ENCODE data around the gene WDFY4. TPM values are rescaled to one million over a fixed set of nuclear protein-coding genes. Genes with fewer than 3 reads are reported as not detected.
"Not testable (repeated sequence)": the region's sequence is repeated elsewhere in the genome, so short reads cannot be mapped to it uniquely, and the experiment has no call there.

WDFY4 gene
- total RNA-seq = under 0.01 TPM in 1 of 2 replicates, not detected in the other

GRCh38 chr10:48684792-48685623, at the start of gene WDFY4:
Gene WDFY4, plus strand, starts transcription at chr10:48684873. Its CDS starts 24,860 bp downstream, at chr10:48709733.
- no peak for DNase-seq (ENCODE audit: low read depth)

- no peak for DNase-seq (ENCODE audit: low read depth)
Observed at GRCh38 chr10:48634984-48635557, 49.6 kb upstream of the WDFY4 start.

GRCh38 chr10:48636231-48636630, 48.4 kb upstream of the WDFY4 start:
- DNase-seq (ENCODE audit: low read depth) = no peak

GRCh38 chr10:48636901-48637300, 47.8 kb upstream of the WDFY4 start:
- DNase-seq (ENCODE audit: low read depth) = no peak

- DNase-seq (ENCODE audit: low read depth) = no peak
Observed at GRCh38 chr10:48638158-48638557, 46.5 kb upstream of the WDFY4 start.

GRCh38 chr10:48638739-48639527, 45.7 kb upstream of the WDFY4 start:
- DNase-seq (ENCODE audit: low read depth) = no peak

GRCh38 chr10:48639632-48640031, 45.0 kb upstream of the WDFY4 start:
- DNase-seq (ENCODE audit: low read depth) = no peak

- no peak for DNase-seq (ENCODE audit: low read depth)
Observed at GRCh38 chr10:48640326-48640725, 44.3 kb upstream of the WDFY4 start.

GRCh38 chr10:48641099-48641690, 43.5 kb upstream of the WDFY4 start:
- DNase-seq (ENCODE audit: low read depth) = not testable (repeated sequence)

GRCh38 chr10:48645600-48645999, 39.1 kb upstream of the WDFY4 start:
- no peak for DNase-seq (ENCODE audit: low read depth)

GRCh38 chr10:48647073-48647472, 37.6 kb upstream of the WDFY4 start:
- not testable (repeated sequence) for DNase-seq (ENCODE audit: low read depth)

- DNase-seq (ENCODE audit: low read depth) = no peak
Observed at GRCh38 chr10:48648172-48648942, 36.3 kb upstream of the WDFY4 start.

GRCh38 chr10:48649349-48649944, 35.2 kb upstream of the WDFY4 start:
- DNase-seq (ENCODE audit: low read depth) = no peak

GRCh38 chr10:48651293-48651692, 33.4 kb upstream of the WDFY4 start:
- no peak for DNase-seq (ENCODE audit: low read depth)

- no peak for DNase-seq (ENCODE audit: low read depth)
Observed at GRCh38 chr10:48651839-48652238, 32.8 kb upstream of the WDFY4 start.

- no peak for DNase-seq (ENCODE audit: low read depth)
Observed at GRCh38 chr10:48652344-48652743, 32.3 kb upstream of the WDFY4 start.

- no peak for DNase-seq (ENCODE audit: low read depth)
Observed at GRCh38 chr10:48653347-48653746, 31.3 kb upstream of the WDFY4 start.

GRCh38 chr10:48653944-48654698, 30.6 kb upstream of the WDFY4 start:
- DNase-seq (ENCODE audit: low read depth) = no peak

GRCh38 chr10:48655411-48656240, 29.0 kb upstream of the WDFY4 start:
- DNase-seq (ENCODE audit: low read depth) = peak; percentile 87
